ACHN (cell line): ENCODE measurements around the gene GNB4.

Source experiments
- DNase-seq: peaks from one replicate; pipeline ENCODE4 v3.0.0-alpha.2; 2015
- in situ Hi-C: cut with HindIII; loops from 2 replicates; pipeline ENCODE4 v1.10.0; 2017; ENCODE audit warnings: low sequenced_read_pairs, low pct_ligation_motif_present, low pct_unique_long_range_greater_than_20kb

Gene GNB4

DNA sequence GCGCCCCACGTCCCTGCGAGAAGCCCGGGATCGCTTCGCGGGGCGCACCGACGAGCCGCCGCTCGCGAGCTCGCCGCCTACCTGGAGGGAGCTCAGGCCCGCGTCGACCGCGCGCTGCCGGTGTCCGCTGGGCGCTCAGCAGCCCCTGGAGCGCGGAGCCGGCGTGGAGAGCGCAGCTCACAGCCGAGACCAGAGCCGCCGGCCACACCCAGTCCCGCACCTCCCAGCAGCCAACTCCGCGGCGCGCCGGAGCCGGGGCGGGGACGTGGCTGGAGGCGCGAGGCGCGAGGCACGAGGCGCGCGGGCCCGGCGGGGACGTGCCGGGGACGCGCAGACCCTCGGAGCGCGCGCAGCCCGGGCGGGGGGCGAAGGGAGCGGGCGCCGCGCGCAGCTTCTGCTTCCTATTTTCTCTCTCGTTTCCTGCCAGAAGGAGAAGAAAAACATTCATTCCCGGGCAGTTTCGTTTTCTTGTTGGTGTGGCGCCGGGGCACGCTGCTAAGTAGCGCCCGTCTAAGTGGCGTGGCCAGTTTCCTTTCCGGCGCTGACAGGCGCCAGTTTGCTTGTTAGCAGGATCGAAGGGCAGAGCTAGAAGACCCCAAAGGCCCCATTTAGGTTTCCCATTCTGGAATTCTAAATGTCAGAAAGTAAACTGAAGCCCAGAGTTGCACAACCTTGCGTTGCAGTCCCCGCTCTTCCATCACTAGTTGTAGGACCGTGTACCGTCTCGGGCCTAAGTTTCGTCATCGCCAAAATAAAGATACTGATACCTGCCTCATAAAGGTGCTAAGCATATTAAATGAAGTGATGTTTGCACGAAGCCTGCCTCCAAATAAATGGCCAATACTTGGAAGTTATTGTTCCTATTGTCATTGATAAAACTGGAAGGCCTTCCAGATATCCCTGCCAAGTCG, at the start of gene GNB4:
Gene GNB4, minus strand, starts transcription at position 206 of the 911 bp plus-strand sequence. CDS start 25,270 bp downstream, outside the sequence.
- DNase-seq = peak; percentile 76
- in situ Hi-C loops = no loop called here

GRCh38 chr3:179495483-179495882, 44.2 kb upstream of the GNB4 start:
- in situ Hi-C loops = no loop called here
- no peak for DNase-seq

- in situ Hi-C loops = no loop called here
- DNase-seq = no peak
Measured at GRCh38 chr3:179493260-179493659, 42.0 kb upstream of the GNB4 start.

DNA sequence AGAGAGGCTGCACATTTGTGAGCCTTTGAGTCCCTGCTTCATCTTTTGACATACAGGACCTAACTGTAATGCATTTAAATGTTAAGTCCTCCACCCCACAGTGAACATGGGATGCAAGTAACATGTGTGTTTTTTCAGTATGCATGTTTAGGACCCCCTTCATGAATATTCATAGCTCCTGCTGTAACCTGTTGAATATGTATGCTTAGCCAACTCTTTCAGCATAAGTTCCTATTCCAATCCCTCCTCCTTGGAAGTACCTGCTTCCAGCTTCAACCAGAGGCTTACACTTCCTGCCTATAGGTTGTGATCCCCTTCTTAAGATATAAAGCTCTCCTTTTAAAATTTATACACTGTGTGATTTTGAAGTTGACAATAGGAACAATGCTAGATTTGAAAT, 36.9 kb upstream of the GNB4 start:
- DNase-seq = no peak
- in situ Hi-C loops = no loop called here

GRCh38 chr3:179486806-179487205, 35.5 kb upstream of the GNB4 start:
- in situ Hi-C loops = no loop called here
- no peak for DNase-seq

DNA sequence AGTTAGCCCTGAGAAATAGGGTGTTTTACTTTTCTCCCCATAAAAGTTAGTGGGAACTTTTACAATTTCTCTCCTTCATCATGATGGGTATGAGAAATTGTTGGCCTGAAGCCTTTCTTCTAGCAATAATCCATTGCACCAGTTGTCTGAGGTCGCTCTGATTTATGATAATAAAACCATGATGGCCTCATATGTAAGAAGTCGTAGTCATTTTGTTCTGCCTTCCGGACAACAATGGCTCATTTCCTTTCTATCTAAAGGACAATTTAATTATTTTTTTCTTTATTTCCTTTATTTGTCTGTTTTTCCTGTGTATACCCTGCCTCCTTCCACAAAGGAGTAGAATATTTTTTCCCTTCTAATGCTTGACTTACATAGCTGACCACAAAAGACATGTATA, 31.6 kb upstream of the GNB4 start:
- in situ Hi-C loops = no loop called here

GRCh38 chr3:179476215-179476614, 24.9 kb upstream of the GNB4 start:
- in situ Hi-C loops = no loop called here
- no peak for DNase-seq

More for the DNA sequence above, 31.6 kb upstream of the GNB4 start:
- DNase-seq = no peak

- in situ Hi-C loops = no loop called here
- no peak for DNase-seq
Measured at GRCh38 chr3:179474480-179474879, 23.2 kb upstream of the GNB4 start.

GRCh38 chr3:179473565-179473964, 22.3 kb upstream of the GNB4 start:
- in situ Hi-C loops = no loop called here
- DNase-seq = no peak

DNA sequence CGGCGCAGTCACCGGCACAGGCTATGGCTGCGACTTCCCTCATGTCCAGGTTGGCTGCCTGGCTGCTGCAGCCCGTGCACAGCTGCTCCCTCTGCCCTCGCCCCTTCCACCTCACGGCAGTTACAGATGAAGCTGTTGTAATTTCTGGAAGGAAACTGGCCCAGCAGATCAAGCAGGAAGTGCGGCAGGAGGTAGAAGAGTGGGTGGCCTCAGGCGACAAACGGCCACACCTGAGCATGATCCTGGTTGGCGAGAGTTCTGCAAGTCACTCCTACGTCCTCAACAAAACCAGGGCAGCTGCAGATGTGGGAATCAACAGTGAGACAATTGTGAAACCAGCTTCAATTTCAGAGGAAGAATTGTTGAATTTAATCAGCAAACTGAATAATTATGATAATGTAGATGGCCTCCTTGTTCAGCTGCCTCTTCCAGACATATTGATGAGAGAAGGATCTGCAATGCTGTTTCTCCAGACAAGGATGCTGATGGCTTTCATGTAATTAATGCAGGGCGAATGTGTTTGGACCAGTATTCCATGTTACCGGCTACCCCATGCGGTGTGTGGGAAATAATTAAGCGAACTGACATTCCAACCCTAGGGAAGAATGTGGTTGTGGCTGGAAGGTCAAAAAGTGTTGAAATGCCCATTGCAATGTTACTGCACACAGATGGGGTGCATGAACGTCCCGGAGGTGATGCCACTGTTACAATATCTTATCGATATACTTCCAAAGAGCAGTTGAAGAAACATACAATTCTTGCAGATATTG, 13.2 kb upstream of the GNB4 start:
- no peak for DNase-seq
- in situ Hi-C loops = no loop called here

- no peak for DNase-seq
- in situ Hi-C loops = no loop called here
Measured at GRCh38 chr3:179463319-179463718, 12.0 kb upstream of the GNB4 start.

DNA sequence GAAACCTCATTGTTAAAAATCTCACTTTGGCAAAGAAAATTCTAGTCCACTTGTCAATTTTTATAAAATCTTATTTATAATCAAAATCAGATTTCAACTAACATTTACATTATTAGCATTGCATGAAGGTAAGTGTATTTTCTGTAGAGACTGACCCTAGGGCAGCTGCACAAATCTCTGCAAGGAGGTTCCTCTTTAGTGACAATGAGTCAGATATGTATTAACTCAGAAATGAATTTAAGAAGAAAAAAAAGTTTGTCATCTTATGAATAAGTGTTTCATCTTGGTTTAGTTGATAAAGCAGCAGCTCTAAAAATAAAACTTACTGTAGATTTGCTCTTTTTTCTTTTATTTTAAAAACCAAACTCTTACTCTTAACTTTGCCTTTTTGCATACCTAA, 9.0 kb upstream of the GNB4 start:
- DNase-seq = no peak
- in situ Hi-C loops = no loop called here

GRCh38 chr3:179455954-179456353, 4.7 kb upstream of the GNB4 start:
- no peak for DNase-seq
- in situ Hi-C loops = no loop called here

DNA sequence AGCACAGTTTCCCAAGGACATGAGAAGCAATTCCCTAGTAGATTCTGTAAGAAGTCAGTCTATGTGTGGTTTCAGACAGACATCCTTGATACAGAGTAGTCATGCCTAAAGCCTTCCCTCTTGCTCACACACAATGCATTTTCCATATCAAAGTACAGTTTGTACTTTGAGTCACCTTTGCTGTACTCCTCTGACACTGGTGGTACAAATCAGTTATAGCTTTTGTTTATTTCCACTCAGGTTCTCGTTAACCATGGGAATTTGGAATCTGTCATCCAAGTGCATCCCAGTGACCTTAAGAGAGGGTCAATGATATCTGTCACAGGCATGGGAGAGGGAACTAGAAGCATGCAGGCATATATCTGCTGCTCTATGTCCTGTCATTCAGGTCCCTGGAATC, 3.6 kb upstream of the GNB4 start:
- in situ Hi-C loops = no loop called here
- DNase-seq = no peak

DNA sequence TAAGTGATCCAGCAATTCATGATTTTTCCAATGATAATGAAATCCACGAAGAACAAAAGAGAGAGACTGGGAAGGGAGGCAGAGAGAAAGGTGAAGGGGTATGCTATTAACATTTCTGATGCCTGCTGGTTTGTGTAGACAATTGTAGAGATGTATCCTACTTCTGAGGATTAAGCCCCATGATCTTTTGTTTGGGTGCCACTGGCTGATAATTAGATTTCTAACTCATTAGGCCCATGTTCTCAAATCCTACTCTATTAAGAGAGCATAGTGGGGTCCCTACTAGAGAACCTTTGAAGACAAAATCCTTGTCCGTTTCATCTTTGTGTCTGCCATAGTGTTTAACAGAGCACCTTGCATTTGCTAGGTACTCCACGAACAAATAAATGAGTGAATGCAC, 2.7 kb upstream of the GNB4 start:
- DNase-seq = no peak
- in situ Hi-C loops = no loop called here

GRCh38 chr3:179452872-179453271, 1.6 kb upstream of the GNB4 start:
- in situ Hi-C loops = no loop called here
- DNase-seq = no peak

- in situ Hi-C loops = no loop called here
- DNase-seq = no peak
Measured at GRCh38 chr3:179452176-179452564, 900 bp upstream of the GNB4 start.

- in situ Hi-C loops = no loop called here
- DNase-seq = peak; percentile 30
Measured at GRCh38 chr3:179450901-179451264, 387 bp downstream of the GNB4 start.

GRCh38 chr3:179450261-179450701, 989 bp downstream of the GNB4 start:
- DNase-seq = peak; percentile 16
- in situ Hi-C loops = no loop called here

GRCh38 chr3:179449636-179450035, 1.6 kb downstream of the GNB4 start:
- peak; percentile 2 for DNase-seq
- in situ Hi-C loops = no loop called here
